Measurements from ENCODE around the gene DNA2.

The DNA2 gene

GRCh38 chr10:68446179-68446578 lies 25.6 kb downstream of the DNA2 start:
- Histone ChIP-seq H3K27me3 (ENCODE audit: control insufficient read depth, insufficient read depth, low read length) (no peaks in the 10 kb centered on the region), H3K4me1 (ENCODE audit: control insufficient read depth, insufficient read depth, low read length) (no peaks in the 10 kb centered on the region), H3K4me3 (ENCODE audit: low read depth, low read length) (no peak overlapping the region), H3K36me3 (ENCODE audit: control insufficient read depth, insufficient read depth, low read length) (peaks cover 81% of the 10 kb centered on the region), H3K27ac (ENCODE audit: low read depth, low read length) (no peak overlapping the region), H3K9me3 (ENCODE audit: control insufficient read depth, insufficient read depth, low read depth, low read length) (no peaks in the 10 kb centered on the region), H3K9ac (ENCODE audit: low read length) (no peak overlapping the region)

GRCh38 chr10:68442971-68443370 lies 28.8 kb downstream of the DNA2 start:
- peaks cover 67% of the 10 kb centered on the region for H3K36me3 ChIP-seq (ENCODE audit: control insufficient read depth, insufficient read depth, low read length)
- H3K4me3 ChIP-seq (ENCODE audit: low read depth, low read length): no peak overlapping the region
- no peaks in the 10 kb centered on the region for H3K4me1 ChIP-seq (ENCODE audit: control insufficient read depth, insufficient read depth, low read length)
- H3K9me3 ChIP-seq (ENCODE audit: control insufficient read depth, insufficient read depth, low read depth, low read length): no peaks in the 10 kb centered on the region
- no peak overlapping the region for H3K27ac ChIP-seq (ENCODE audit: low read depth, low read length)
- no peaks in the 10 kb centered on the region for H3K27me3 ChIP-seq (ENCODE audit: control insufficient read depth, insufficient read depth, low read length)
- H3K9ac ChIP-seq (ENCODE audit: low read length): no peak overlapping the region

- no peaks in the 10 kb centered on the region for H3K4me1 ChIP-seq (ENCODE audit: control insufficient read depth, insufficient read depth, low read length)
- no peak overlapping the region for H3K27ac ChIP-seq (ENCODE audit: low read depth, low read length)
- H3K36me3 ChIP-seq (ENCODE audit: control insufficient read depth, insufficient read depth, low read length): peaks cover 69% of the 10 kb centered on the region
- H3K9me3 ChIP-seq (ENCODE audit: control insufficient read depth, insufficient read depth, low read depth, low read length): no peaks in the 10 kb centered on the region
- no peak overlapping the region for H3K4me3 ChIP-seq (ENCODE audit: low read depth, low read length)
- no peaks in the 10 kb centered on the region for H3K27me3 ChIP-seq (ENCODE audit: control insufficient read depth, insufficient read depth, low read length)
- H3K9ac ChIP-seq (ENCODE audit: low read length): no peak overlapping the region
Measured at GRCh38 chr10:68440898-68441297, 30.9 kb downstream of the DNA2 start.

GRCh38 chr10:68435803-68436202 lies 36.0 kb downstream of the DNA2 start:
- Histone ChIP-seq H3K9ac (ENCODE audit: low read length) (no peak overlapping the region), H3K4me3 (ENCODE audit: low read depth, low read length) (no peak overlapping the region), H3K27ac (ENCODE audit: low read depth, low read length) (no peak overlapping the region), H3K9me3 (ENCODE audit: control insufficient read depth, insufficient read depth, low read depth, low read length) (no peaks in the 10 kb centered on the region), H3K36me3 (ENCODE audit: control insufficient read depth, insufficient read depth, low read length) (peaks cover 73% of the 10 kb centered on the region), H3K27me3 (ENCODE audit: control insufficient read depth, insufficient read depth, low read length) (no peaks in the 10 kb centered on the region), H3K4me1 (ENCODE audit: control insufficient read depth, insufficient read depth, low read length) (no peaks in the 10 kb centered on the region)

- H3K4me3 ChIP-seq (ENCODE audit: low read depth, low read length): no peak overlapping the region
- no peaks in the 10 kb centered on the region for H3K4me1 ChIP-seq (ENCODE audit: control insufficient read depth, insufficient read depth, low read length)
- H3K9me3 ChIP-seq (ENCODE audit: control insufficient read depth, insufficient read depth, low read depth, low read length): no peaks in the 10 kb centered on the region
- no peaks in the 10 kb centered on the region for H3K27me3 ChIP-seq (ENCODE audit: control insufficient read depth, insufficient read depth, low read length)
- peaks cover 76% of the 10 kb centered on the region for H3K36me3 ChIP-seq (ENCODE audit: control insufficient read depth, insufficient read depth, low read length)
- no peak overlapping the region; the same call in 1 of the 2 replicates for H3K27ac ChIP-seq (ENCODE audit: low read depth, low read length)
- H3K9ac ChIP-seq (ENCODE audit: low read length): no peak overlapping the region
Measured at GRCh38 chr10:68434657-68435056, 37.1 kb downstream of the DNA2 start.

GRCh38 chr10:68428396-68429104 lies 43.2 kb downstream of the DNA2 start:
- no peak overlapping the region for H3K27ac ChIP-seq (ENCODE audit: low read depth, low read length)
- peaks cover 68% of the 10 kb centered on the region for H3K36me3 ChIP-seq (ENCODE audit: control insufficient read depth, insufficient read depth, low read length)
- H3K9me3 ChIP-seq (ENCODE audit: control insufficient read depth, insufficient read depth, low read depth, low read length): no peaks in the 10 kb centered on the region
- H3K9ac ChIP-seq (ENCODE audit: low read length): no peak overlapping the region
- H3K4me3 ChIP-seq (ENCODE audit: low read depth, low read length): no peak overlapping the region
- H3K27me3 ChIP-seq (ENCODE audit: control insufficient read depth, insufficient read depth, low read length): no peaks in the 10 kb centered on the region
- H3K4me1 ChIP-seq (ENCODE audit: control insufficient read depth, insufficient read depth, low read length): no peaks in the 10 kb centered on the region

GRCh38 chr10:68424454-68425014 lies 47.2 kb downstream of the DNA2 start:
- Histone ChIP-seq H3K27ac (ENCODE audit: low read depth, low read length) (no peak overlapping the region), H3K9ac (ENCODE audit: low read length) (no peak overlapping the region), H3K9me3 (ENCODE audit: control insufficient read depth, insufficient read depth, low read depth, low read length) (no peaks in the 10 kb centered on the region), H3K27me3 (ENCODE audit: control insufficient read depth, insufficient read depth, low read length) (no peaks in the 10 kb centered on the region), H3K4me3 (ENCODE audit: low read depth, low read length) (no peak overlapping the region), H3K36me3 (ENCODE audit: control insufficient read depth, insufficient read depth, low read length) (peaks cover 74% of the 10 kb centered on the region), H3K4me1 (ENCODE audit: control insufficient read depth, insufficient read depth, low read length) (no peaks in the 10 kb centered on the region)

- Histone ChIP-seq H3K9me3 (ENCODE audit: control insufficient read depth, insufficient read depth, low read depth, low read length) (no peaks in the 10 kb centered on the region), H3K27me3 (ENCODE audit: control insufficient read depth, insufficient read depth, low read length) (no peaks in the 10 kb centered on the region), H3K27ac (ENCODE audit: low read depth, low read length) (no peak overlapping the region), H3K36me3 (ENCODE audit: control insufficient read depth, insufficient read depth, low read length) (peaks cover 76% of the 10 kb centered on the region), H3K4me1 (ENCODE audit: control insufficient read depth, insufficient read depth, low read length) (no peaks in the 10 kb centered on the region), H3K9ac (ENCODE audit: low read length) (no peak overlapping the region), H3K4me3 (ENCODE audit: low read depth, low read length) (no peak overlapping the region)
Measured at GRCh38 chr10:68423522-68423921, 48.3 kb downstream of the DNA2 start.

GRCh38 chr10:68419376-68419775 lies 52.4 kb downstream of the DNA2 start:
- Histone ChIP-seq H3K4me1 (ENCODE audit: control insufficient read depth, insufficient read depth, low read length) (no peaks in the 10 kb centered on the region), H3K36me3 (ENCODE audit: control insufficient read depth, insufficient read depth, low read length) (peaks cover 96% of the 10 kb centered on the region), H3K4me3 (ENCODE audit: low read depth, low read length) (no peak overlapping the region), H3K27me3 (ENCODE audit: control insufficient read depth, insufficient read depth, low read length) (no peaks in the 10 kb centered on the region), H3K9ac (ENCODE audit: low read length) (no peak overlapping the region), H3K9me3 (ENCODE audit: control insufficient read depth, insufficient read depth, low read depth, low read length) (no peaks in the 10 kb centered on the region), H3K27ac (ENCODE audit: low read depth, low read length) (no peak overlapping the region)

GRCh38 chr10:68408898-68409518 lies 62.8 kb downstream of the DNA2 start:
- Histone ChIP-seq H3K4me3 (ENCODE audit: low read depth, low read length) (no peak overlapping the region), H3K27ac (ENCODE audit: low read depth, low read length) (no peak overlapping the region), H3K4me1 (ENCODE audit: control insufficient read depth, insufficient read depth, low read length) (no peaks in the 10 kb centered on the region), H3K9ac (ENCODE audit: low read length) (no peak overlapping the region), H3K36me3 (ENCODE audit: control insufficient read depth, insufficient read depth, low read length) (peaks cover 6% of the 10 kb centered on the region), H3K27me3 (ENCODE audit: control insufficient read depth, insufficient read depth, low read length) (no peaks in the 10 kb centered on the region), H3K9me3 (ENCODE audit: control insufficient read depth, insufficient read depth, low read depth, low read length) (no peaks in the 10 kb centered on the region)

GRCh38 chr10:68406815-68407548 lies 64.8 kb downstream of the DNA2 start, which contains the start of gene RUFY2:
RUFY2 (minus strand) TSS chr10:68407277; CDS start chr10:68407189, 88 bp downstream.
- H3K4me1 ChIP-seq (ENCODE audit: control insufficient read depth, insufficient read depth, low read length): no peaks in the 10 kb centered on the region
- H3K27me3 ChIP-seq (ENCODE audit: control insufficient read depth, insufficient read depth, low read length): no peaks in the 10 kb centered on the region
- H3K9ac ChIP-seq (ENCODE audit: low read length): peak within 1 kb of the TSS; percentile 91
- H3K4me3 ChIP-seq (ENCODE audit: low read depth, low read length): peak within 1 kb of the TSS; percentile 100
- peak within 1 kb of the TSS; percentile 94 for H3K27ac ChIP-seq (ENCODE audit: low read depth, low read length)
- no peaks in the 10 kb centered on the region; the same call in 1 of the 2 replicates for H3K36me3 ChIP-seq (ENCODE audit: control insufficient read depth, insufficient read depth, low read length)
- H3K9me3 ChIP-seq (ENCODE audit: control insufficient read depth, insufficient read depth, low read depth, low read length): no peaks in the 10 kb centered on the region
